ENCODE data around the gene NPAS3. TPM values are rescaled to one million over a fixed set of nuclear protein-coding genes. Genes with fewer than 3 reads are reported as not detected.

Gene NPAS3
- total RNA-seq, 4 donors from 2014 or later: 0.13 to 1.1 (median 0.47) TPM; not detected in 1

GRCh38 chr14:33569821-33570687 lies 631.4 kb downstream of the NPAS3 start:
- TF ChIP-seq POLR2A (IDR thresholded peaks at IDR 0.05) (no peak), CTCF (IDR thresholded peaks at IDR 0.05) (no peak)
- H3K36me3 ChIP-seq: no peaks in the 10 kb centered on the region
- WGBS, 2 donors: 48 to 71% methylated on average over 10 of the region's 10 CpGs
- no peaks in the 10 kb centered on the region for H3K27me3 ChIP-seq
- no peaks in the 10 kb centered on the region for H3K9me3 ChIP-seq
- H3K27ac ChIP-seq: no peak overlapping the region
- intact Hi-C loops (cut with DNase I): no loop called here
- H3K4me3 ChIP-seq: no peak overlapping the region
- no peak for DNase-seq
- H3K4me1 ChIP-seq: peaks cover 0 to 26% (median 3%) of the 10 kb centered on the region in 3 donors

GRCh38 chr14:33570694-33571310 lies 632.1 kb downstream of the NPAS3 start:
- Histone ChIP-seq H3K36me3 (no peaks in the 10 kb centered on the region), H3K4me1 (peaks cover 0 to 26% (median 3%) of the 10 kb centered on the region in 3 donors), H3K4me3 (no peak overlapping the region), H3K27ac (no peak overlapping the region), H3K9me3 (no peaks in the 10 kb centered on the region), H3K27me3 (no peaks in the 10 kb centered on the region)
- 56% methylated on average over 4 to 5 of the region's 5 CpGs for WGBS, 2 donors
- intact Hi-C loops (cut with DNase I): no loop called here
- no peak for DNase-seq
- TF ChIP-seq POLR2A (IDR thresholded peaks at IDR 0.05): no peak
- TF ChIP-seq CTCF (IDR thresholded peaks at IDR 0.05): no peak

GRCh38 chr14:33573301-33573880 lies 634.7 kb downstream of the NPAS3 start:
- 65 to 95% methylated on average over 3 of the region's 3 CpGs for WGBS, 2 donors
- intact Hi-C loops (cut with DNase I): no loop called here
- Histone ChIP-seq H3K27ac (no peak overlapping the region), H3K4me1 (peaks cover 0 to 26% (median 3%) of the 10 kb centered on the region in 3 donors), H3K27me3 (no peaks in the 10 kb centered on the region), H3K36me3 (no peaks in the 10 kb centered on the region), H3K4me3 (no peak overlapping the region), H3K9me3 (no peaks in the 10 kb centered on the region)
- TF ChIP-seq POLR2A (IDR thresholded peaks at IDR 0.05) (no peak), CTCF (IDR thresholded peaks at IDR 0.05) (no peak)
- DNase-seq: no peak

GRCh38 chr14:33576014-33576413 lies 637.3 kb downstream of the NPAS3 start:
- 67 to 69% methylated on average over 7 of the region's 7 CpGs for WGBS, 2 donors
- TF ChIP-seq CTCF (IDR thresholded peaks at IDR 0.05) (no peak), POLR2A (IDR thresholded peaks at IDR 0.05) (no peak)
- H3K27me3 ChIP-seq: no peaks in the 10 kb centered on the region
- DNase-seq: no peak
- no peaks in the 10 kb centered on the region for H3K9me3 ChIP-seq
- no peaks in the 10 kb centered on the region for H3K36me3 ChIP-seq
- intact Hi-C loops (cut with DNase I): no loop called here
- H3K4me3 ChIP-seq: no peak overlapping the region
- no peak overlapping the region for H3K27ac ChIP-seq
- H3K4me1 ChIP-seq: peaks cover 0 to 9% (median 0%) of the 10 kb centered on the region in 3 donors
